GM21360 (cell line): Measurements from ENCODE around the gene KRT7.
"Not testable (repeated sequence)": the region's sequence is repeated elsewhere in the genome, so short reads cannot be mapped to it uniquely, and the experiment has no call there.

Experiments used
- ATAC-seq: cut with Tn5 transposase; IDR thresholded peaks from one replicate; pipeline ENCODE4 v1.9.1; 2021; ENCODE audit warnings: mild to moderate bottlenecking, moderate library complexity; ENCODE audit not compliant: unreplicated experiment

Gene KRT7

DNA sequence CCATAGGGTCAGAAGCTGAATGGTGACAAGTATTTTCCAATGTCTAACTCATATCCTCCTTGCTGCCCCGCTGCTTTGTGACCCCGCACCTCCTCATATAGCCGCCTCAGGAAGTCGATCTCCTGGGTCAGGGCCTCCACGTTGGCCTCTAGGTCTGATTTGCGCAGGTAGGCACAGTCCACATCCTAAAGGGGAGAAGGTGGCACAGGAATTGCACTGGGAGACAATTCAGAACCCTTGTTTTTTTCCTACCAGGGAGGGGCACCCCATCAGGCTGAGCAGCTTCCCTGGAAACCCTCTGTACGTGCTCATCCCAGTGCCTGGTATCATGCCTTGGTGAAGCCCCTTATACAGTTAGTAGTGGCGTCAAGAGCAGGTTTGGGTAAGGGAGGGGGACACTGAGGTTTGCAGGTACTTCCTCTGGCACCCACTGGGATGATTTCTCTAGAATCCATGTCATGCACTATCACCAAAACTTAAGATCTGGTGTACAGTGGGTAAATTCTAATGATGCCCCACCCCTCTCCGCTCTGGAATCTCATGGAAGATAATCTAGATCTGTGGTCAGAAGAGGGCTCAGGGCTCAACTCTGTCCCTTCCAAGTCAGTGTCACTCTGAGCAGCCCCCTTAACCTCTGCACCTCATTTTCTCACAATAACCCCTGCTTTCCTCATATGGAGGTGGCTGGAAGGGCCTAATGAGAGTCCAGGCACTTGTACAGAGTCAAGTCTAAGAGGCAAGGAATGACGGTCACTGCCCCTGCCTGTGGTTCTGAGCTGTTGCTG is 21.3 kb downstream of the KRT7 start:
- ATAC-seq: no peak

DNA sequence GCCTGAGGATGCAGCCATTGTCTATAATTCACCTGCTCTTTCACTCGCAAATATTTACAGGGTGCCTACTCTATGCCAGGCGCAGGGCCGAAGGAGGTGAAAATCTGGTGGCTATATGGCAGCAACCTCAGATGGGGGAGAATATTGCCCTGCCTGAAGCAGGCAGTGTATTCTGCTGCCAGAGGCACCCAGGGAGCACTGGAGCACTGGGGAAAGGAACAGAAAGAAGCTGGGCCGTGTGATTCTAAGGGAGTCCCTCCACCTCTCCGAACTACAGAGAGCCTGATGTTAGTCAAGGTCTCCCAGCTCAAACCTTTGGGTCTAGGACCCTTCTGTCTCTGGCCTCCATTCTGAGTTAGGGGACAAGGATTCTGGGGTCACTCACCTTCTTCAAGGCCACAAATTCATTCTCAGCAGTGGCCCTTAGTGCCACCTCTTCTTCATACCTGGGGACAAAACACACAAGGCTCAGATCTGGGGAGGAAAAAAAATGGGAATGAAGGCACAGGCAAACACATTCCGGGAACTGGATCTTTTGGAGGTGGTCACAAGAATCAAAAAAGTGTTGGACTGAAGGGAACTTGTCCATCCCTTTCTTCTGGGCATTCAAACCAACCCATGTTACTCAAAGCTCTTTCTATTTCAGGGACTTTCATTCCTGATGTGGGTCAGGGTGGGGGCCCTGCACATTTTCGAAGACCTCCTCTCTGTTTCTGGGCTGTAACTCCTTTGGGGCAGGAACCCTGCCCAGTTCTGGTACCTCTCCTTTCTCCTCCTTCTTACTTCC is 22.1 kb downstream of the KRT7 start:
- no peak for ATAC-seq

DNA sequence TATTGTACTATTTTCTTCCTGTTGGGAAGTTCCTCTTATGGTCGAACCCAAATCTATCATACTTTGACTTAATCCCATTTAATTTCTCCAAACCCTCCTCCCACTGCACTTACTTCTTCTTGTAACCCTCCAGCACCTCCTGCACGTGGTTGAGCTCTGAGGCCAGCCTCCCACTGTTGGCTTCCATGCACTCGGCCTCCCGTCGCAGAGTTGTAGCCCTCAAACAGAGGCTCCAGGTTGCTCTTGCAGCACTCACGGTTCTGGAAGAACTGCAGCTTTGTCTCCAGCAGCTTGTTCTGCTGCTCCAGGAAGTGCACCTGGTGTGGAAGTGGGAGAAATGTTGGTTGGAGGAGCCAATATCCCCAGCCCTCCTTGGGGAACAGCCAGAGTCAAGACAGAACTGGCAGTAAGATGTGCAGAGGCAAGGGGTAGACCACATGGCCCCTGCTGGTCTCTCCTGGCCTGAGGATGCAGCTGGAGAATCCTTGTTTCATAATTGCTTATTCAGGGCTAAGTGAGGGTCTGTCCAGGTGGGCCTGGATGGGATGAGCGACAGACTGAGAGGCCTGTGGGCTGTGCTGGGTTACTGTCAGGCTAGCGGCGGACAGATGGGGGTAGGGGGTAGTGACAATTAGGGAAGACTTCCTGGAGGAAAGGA is 23.0 kb downstream of the KRT7 start:
- no peak for ATAC-seq

DNA sequence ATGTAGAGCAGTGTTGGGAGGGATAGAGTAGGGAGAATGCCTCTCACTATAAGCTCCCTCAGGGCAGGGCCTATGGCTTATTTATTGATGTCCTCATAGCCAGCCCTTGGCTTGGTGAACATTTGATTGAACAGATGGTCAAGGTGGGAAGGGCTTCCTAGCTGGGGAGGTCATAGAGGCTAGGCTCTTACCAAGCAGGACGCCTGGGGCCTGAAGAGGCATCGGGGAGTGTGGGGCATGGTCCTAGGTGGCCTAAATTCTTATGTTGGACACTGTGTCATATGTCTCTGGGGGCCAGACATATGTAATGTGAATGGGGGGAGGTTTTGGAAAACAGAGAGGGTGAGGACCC is 23.5 kb downstream of the KRT7 start:
- ATAC-seq: no peak

DNA sequence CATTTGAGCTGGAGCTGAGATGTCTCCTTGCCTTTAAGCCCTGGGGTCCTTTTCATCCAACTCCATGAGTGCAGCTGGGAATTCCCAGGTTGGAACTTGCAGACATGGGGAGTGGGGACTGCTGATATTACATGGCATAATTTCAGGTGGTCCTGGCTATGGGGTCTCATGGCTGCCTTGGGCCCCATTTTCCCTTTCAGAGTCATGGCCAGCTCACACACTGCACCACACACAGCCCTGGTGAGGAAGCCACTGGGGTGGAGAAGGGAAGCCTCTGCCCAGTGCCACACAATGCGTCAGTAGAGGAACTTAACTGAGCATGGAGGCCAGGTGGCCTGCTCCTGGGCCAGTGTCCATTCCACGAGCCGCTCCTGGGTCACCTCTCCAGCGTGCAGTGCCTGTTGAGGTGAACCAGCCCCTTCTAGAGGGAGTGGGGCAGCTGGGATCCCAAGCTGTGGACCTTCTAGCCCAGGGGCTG is 24.1 kb downstream of the KRT7 start:
- ATAC-seq: no peak

DNA sequence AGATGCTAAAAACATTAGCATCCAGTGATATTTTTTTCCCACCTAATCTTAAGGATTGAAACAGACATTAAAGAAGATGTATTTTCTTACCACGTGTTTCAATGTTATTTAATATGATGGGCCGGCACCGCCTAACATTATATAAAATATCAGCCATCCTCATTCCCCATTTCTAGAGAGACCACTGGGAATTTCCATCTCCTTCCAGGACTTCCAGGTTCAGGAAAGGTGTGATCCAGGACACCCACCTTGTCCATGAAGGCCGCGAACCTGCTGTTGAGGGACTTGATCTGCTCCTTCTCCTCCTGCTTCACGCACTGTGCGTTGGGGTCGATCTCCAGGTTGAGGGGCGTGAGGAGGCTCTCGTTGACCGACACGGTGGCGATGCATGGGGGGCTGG is 24.9 kb downstream of the KRT7 start:
- ATAC-seq: not testable (repeated sequence)

DNA sequence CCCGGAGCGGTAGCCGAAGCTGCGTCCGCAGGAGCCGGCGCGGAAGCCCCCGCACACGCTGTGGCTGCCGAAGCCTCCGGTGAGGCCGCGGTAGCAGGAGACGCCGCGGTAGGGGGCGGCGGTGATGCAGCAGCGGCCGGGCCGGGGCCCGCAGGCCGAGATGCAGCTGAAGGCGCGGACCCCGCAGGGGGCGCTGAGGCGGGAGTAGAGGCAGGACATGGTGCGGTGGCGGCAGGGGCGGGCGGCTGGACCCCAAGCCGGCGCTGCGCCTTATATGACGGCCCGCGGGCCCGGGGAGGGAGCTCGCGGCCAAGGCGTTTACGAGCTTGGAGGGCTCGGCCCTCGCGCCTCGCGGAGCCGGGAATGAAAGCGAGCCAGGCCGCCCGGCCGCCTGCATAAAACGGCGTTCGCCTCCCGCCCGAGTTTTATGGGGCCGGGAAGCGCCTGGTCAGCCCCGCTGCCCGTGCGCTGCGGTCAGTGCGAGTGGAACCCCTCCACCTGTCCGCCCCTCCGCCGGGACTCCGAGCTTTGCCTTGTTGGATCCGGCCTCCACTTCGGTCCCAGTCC is 25.4 kb downstream of the KRT7 start:
- ATAC-seq: no peak

DNA sequence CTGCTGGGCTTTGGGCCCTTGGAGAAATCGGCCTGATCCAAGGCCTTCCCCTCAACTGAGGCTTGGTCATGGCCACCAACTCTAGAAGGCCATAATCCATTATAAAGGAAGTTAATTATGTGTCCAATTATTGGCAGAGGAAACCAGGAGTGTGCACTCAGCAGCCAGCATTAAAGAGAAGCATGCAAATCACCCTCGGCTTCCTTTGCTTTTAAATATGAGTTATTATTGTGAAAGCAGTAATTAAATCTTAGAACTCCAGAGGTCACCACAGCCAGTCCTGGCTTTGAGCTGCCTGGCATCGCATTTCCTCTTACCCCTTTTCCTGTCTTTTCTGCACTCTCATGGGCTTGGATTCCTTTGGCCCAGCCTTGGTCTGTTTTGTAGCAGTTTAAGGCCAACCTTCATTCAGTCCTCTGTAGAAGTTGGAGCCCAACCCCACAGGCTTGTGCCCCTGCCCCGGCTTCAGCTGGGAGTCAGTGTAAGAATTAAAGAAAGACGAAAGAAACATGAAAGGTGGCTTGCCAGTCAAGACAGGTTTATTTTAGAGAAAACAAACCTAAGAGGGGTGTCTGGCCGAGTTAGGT is 26.7 kb downstream of the KRT7 start:
- no peak for ATAC-seq

DNA sequence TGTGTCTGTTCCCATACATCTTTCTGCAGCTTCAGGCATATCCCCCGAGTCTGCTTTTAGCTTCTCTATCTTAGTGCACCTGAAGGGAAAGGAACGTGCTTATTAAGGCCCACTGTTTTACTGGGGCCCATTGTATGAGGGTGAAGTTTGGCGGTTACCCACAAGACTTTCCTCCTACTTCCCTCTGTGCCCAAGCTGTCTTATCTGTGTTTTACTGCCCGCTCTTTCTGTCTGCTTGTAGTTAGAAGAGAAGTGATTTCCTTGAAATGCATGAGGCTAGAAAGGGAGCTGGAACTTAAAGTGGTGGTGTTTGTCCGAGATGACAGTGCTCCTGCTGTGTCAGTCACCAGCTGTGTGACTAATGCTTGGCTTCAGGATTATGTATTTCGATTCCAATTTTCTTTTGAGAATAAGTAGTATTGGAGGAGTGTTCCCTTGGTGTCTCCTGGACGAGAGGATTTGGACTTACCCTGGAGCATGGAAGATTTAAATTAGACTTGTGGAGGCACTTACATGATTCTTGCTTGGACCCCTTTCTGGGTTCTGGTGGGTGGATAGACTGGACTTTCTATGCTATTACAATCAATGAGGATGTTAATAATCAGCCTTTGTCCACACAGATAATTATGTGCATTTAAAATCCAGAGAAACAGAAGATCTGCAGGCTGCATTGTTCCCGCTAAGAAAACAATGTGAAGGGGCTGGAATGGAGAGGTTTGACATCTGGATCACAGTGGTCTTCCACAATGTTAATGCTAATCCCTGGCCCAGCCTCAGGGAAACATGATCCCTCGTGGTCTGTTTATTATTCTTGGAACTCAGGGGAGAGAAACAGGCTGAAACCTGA is 27.5 kb downstream of the KRT7 start:
- no peak for ATAC-seq

DNA sequence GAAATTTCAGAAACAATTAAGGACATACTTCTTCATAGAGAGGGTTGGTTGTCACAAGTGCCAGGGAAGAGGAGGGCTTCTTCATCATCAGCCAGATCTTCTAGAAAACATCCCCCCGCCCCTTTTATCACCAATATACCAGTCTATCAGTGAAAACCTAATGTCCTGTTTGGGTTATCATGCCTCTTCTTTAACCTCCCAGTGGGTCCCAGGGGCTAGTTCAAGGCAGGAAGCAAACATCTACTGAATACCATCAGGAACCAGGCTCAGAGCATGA is 28.1 kb downstream of the KRT7 start:
- ATAC-seq: no peak

DNA sequence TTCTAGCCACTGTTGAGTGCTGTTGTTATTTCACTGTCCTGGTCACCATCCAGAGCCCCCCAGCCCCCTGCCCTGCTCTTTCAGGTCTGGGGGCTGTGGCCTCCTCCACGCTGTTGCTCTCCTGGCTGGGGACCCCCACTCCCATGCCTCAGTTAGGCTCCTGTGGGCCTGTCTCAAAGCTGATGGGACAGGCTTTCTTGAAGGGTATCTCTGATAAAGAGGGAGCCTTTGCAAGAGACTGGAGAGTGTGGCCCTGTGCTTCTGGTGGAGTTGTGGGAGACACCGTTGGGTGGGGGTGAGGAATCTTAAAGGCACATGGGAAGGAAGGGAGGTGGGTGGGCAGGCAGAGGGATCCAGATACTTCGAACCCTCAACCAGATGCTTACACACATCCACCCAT is 29.2 kb downstream of the KRT7 start:
- no peak for ATAC-seq

DNA sequence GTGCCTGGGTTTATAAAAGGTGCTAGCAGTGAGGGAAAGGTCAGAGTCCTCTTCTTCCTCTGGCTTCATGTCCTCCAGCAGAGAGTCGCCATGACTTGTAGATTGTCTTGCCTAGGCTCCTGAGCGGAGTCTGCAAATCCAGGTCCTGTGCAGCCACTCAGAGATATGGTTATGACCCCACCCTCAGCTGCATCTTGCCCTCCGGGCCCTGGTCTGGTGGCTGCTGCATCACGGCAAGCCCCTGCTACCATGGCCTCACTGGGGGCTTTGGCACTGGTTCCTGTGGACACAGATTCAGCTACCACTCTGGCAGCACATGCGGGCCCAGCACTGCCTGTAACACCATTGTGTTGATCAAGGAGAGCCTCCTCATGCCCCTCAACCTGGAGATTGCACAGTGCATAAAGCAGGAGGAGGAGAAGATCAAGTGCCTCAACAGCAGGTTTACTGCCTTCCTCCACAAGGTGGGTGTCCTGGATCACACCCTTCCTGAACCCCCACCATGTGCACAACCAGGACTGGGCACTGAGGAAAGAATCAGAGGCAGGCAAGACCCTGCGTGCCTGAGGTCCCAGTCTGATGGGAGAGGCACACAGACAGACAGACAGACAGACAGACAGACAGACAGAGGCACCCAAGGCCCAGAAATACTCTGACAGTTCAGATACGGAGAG is 30.9 kb downstream of the KRT7 start:
- ATAC-seq: no peak

DNA sequence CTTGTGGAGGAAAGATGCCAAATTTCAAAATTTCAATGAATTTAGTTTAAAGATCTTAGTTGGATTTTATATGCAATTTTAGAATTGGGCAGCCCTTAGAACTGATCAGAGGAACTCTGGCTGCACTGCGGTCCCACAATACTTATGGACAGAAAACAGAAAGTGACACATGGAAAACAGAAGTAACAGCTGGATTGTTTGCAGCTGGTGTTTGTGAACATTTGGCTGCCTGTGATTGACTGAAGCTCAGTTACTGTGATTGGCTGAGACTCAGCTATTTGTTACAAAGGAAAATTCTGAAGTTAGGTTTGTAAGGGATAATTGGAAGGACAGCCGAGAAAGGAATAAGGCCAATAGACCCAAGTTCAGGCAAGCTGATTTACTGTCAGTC is 31.4 kb downstream of the KRT7 start:
- ATAC-seq: no peak

DNA sequence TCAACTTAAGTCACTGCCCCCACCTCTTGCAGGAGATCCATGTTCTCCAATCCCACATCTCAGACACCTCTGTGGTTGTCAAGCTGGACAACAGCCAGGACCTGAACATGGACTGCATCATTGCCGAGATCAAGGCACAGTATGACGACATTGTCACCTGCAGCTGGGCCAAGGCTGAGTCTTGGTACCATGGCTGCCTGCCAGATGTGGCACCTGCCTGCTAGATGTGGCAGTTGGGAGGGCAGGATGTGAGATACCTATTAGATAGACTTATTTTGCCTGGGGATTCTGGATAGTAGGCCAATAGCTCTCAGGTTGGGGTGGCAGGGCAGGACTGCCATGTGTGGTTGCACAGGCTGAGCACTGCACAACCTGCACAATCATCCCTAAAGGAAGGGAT is 33.5 kb downstream of the KRT7 start:
- ATAC-seq: no peak

DNA sequence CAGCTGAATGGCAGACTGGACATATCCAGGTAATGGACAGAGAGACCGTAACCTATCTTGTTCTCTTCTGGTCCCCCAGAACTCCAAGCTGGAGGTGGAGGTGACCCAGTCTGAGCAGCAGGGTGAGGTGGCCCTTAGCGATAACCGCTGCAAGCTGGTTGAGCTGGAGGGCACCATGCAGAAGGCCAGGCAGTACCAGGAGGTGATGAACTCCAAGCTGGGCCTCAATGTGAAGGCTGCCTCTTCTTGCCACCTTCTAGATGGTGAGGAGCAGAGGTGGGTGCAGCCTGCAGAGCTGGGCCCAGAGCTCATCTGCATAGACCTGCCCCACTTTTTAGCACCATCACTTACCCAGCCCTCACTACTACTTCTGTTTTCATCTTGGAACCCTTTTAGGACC is 34.2 kb downstream of the KRT7 start:
- ATAC-seq: no peak

DNA sequence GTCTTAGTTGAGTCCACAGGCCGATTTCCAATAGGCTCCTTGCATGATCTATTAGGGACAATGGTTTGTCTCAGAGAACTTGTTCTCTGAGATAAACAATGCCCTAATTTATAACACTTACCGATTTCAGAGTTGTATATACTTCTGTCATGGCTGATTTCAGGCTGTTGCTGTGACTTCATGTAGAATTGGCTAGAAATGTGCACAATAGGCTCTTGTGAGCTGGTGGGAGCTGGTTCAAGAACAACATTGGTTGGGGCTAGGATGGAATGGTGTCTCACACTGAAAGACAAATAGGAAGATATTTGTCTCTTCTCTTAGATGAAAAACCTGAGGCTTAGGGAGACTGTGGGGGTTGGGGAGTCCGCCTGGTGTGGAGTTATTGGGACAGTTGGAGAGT is 34.7 kb downstream of the KRT7 start:
- ATAC-seq: no peak

DNA sequence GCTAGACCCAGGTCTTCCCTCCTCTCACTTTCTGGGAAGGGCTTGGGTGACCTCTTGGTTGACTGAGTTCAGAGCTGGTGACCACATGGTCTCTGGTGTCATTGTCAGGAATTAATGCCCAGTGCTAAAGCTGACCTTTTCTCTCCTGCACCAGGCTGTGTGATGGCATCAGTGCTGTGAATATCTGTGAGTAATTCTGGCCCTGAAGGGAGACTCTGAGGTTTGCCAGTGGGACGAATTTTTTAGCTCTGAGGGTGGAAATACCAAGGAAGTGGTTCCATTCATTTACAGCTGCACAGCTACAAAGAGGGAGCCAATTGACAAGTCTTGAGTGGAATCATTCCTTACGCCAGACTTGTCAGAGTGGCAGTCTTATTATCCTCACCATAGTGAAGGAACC is 35.2 kb downstream of the KRT7 start:
- ATAC-seq: no peak

DNA sequence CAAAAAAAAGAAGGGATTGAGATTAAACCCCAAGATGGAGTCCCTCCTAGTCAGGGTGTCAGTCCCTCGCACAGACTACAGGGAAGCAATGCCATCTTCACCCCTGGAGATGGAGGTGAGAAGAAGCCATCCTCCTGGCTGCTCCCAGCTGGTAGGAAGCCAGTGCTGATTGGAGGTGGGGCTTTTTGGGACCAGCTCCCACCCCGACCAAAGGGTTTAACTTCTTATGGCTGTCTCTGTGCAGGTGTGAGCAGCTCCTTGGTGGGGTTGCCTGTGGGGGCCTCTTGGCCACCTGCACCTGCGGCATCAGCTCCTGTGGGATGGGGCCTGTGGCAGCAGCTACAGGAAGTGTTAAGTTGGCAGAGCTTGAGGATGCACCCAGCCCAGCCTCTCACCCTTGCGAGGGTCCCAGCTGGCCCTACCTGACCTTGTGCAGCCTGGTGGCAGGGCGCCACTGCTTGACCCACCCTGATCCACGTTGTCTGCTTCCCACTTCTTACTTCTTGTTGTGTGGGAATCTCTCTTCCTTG is 37.6 kb downstream of the KRT7 start:
- no peak for ATAC-seq

DNA sequence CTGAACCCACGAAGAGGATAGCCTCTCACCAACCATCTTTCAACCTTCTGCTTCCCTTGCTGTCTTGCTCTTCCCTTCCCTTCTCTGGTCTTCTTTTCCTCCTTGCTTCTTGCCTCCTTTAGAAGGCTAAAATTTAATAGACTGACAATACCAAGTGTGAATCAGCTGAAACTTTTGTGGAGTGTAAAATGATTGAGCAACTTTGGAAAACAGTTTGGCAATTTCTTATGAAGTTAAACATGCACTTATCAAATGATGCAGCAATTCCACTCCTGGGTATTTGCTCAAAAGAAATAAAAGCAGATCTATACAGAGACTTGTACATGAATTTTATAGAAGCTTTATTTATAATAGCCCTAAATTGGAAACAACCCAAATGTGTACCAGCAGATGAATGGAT is 38.1 kb downstream of the KRT7 start:
- ATAC-seq: no peak
